H54 (cell line): ENCODE measurements around the gene COG1.
A peak's percentile ranks its signal among the peaks of the same experiment; 100 is the strongest.

Experiments used
- DNase-seq: peaks from one replicate; pipeline ENCODE4 v3.0.0; 2011; ENCODE audit warnings: low spot score, mixed read lengths; ENCODE audit not compliant: insufficient read length
- FAIRE-seq: peaks from 3 replicates; lab custom pipeline; 2011; peaks lifted over from hg19 to GRCh38; lab: Jason Lieb, UNC
- POLR2A ChIP-seq: IDR thresholded peaks from 2 replicates; pipeline ENCODE4 v1.6.1; 2011; ENCODE audit warnings: low read depth, mild to moderate bottlenecking, low read length

Gene COG1

DNA sequence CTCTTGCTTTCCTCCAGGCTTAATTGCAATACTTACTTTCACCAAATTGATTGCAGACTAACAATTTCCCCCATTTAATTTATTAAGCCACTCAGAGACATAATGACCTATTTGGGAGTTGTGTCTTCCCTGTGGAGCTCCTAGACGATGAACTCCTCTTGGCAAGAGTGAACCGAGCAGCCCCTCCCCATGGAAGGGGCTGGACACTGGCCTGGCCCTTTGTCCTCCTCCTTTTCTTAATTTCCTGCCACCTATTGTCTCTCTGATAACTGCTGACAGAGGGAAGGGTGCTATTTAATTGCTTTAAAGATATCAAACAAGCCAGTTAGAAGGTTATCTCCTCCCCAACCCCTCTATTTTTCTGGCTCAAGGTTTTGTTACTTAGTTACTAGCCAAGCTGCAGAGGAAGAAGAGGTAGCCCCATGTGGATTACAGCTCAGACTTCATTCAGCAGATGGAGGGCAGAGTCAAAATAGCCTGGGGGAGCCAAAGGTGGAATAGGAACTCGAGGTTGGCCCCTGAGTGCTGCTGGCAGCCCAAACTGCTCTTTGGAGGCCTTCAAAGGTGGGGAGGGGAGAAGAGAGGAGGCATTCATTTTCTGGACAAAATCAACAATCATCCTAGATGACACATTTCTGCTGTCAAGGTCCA lies 31.8 kb upstream of the COG1 start:
- DNase-seq, result no peak
- no peak for TF ChIP-seq POLR2A
- FAIRE-seq, result no peak

GRCh38 chr17:73163043-73163442 lies 29.8 kb upstream of the COG1 start:
- no peak for FAIRE-seq
- DNase-seq, result no peak
- TF ChIP-seq POLR2A, result no peak

GRCh38 chr17:73165616-73166404 lies 27.0 kb upstream of the COG1 start:
- no peak for FAIRE-seq
- DNase-seq, result peak; percentile 41
- TF ChIP-seq POLR2A, result no peak

- no peak for FAIRE-seq
- TF ChIP-seq POLR2A, result no peak
- peak; percentile 53 for DNase-seq
Observed at GRCh38 chr17:73166731-73167581, 25.9 kb upstream of the COG1 start.

DNA sequence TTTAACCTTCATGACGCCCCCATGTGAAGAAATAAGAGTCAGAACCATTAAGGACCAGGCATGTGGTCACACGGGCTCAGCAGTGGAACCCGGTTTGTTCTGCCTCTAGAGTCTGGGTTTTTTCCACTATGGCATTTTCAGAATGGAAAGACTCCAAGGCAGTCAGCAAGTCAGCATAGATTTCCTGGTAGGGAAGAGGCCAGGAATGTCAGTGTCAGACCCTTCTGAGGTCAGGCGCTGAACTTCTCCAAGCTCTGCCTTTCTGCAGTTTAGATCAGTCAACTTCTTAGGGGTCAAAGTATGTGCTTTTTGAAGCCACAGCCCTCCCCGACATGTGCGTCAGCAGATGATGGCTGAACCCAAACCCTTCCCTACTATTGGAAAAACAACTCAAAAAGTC lies 24.2 kb upstream of the COG1 start:
- no peak for TF ChIP-seq POLR2A
- DNase-seq (no peak), FAIRE-seq (no peak)

- FAIRE-seq (no peak), DNase-seq (no peak)
- no peak for TF ChIP-seq POLR2A
Observed at GRCh38 chr17:73170324-73170723, 22.5 kb upstream of the COG1 start.

DNA sequence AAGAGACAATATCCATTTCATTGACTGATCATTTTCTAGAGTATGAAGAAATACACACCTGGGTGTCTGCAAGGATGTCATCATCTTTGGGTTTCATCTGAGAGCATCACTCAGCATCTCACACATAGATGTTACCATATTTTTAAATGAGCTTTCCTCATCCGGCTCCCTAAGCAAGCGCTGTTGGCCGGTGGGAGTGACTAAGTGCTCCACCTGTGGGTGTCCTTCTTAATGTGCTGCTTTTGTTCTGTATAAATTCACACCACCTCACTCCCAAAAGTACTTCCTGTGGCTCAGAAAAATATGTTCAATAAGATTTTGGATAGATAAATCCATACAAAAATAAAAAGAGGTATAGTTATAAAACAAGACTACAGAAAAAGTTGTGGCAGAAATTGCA lies 20.6 kb upstream of the COG1 start:
- no peak for TF ChIP-seq POLR2A
- DNase-seq (no peak), FAIRE-seq (no peak)

DNA sequence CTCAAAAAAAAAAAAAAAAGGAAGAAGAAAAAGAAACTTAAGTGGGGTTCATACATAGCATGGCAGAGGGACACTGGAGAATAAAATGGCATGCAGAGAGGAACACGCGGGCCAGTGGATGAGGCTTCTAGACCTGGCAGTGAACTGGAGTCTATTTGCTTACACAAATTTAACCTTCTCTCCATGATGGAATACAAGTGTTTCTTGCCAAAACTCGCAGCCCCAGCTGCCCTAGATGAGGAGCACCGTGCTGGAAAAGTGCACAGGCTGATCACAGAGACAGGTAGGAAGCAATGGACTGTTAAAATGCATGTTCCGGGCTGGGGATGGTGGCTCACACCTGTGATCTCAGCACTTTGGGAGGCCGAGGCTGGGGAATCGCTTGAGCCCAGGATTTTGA lies 18.7 kb upstream of the COG1 start:
- FAIRE-seq (no peak), DNase-seq (no peak)
- TF ChIP-seq POLR2A, result no peak

DNA sequence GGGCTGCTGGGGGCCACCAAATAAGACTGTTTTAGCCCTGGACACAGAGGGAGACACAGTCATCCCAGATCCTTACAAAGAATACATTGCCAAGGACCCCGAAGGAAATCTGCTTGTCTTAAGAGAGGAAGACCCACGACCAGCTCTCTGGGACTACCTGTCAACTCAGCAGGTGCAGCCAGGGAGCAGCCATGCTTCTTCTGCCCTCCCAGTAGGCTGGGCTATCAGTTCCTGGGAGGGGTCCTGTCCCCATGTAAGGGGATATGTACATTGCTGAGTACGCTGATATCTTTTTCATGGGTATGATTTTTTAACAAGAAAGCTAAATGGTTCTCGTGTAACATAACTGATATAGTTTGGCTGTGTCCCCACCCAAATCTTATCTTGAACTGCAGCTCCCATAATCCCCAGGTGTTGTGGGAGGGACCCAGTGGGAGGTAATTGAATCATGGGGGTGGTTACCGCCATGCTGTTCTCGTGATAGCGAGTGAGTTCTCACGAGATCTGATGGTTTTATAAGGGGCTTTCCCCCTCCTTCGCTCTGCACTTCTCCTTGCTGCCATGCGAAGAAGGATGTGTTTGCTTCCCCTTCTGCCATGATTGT lies 16.8 kb upstream of the COG1 start:
- FAIRE-seq, result no peak
- DNase-seq, result no peak
- TF ChIP-seq POLR2A, result no peak

GRCh38 chr17:73179387-73179786 lies 13.5 kb upstream of the COG1 start:
- FAIRE-seq (no peak), DNase-seq (no peak)
- TF ChIP-seq POLR2A, result no peak

DNA sequence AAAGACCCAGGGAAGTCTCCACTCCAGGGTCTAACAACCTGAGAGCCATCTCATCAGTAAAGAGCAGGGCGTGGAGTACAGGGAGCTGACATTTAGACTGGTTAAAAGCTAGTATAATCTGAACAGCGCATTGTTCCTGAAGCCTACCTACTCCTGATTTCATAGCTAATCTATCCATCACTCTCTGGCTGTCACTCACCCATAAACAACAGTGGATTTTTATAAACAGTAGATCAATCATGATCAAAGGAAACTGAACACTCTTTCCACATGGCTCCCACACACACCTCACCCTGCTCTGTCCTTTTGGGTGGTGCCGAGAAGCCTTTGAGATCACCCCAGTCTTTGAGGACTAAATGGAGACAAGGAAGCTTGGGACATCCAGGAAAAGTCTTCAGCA lies 13.0 kb upstream of the COG1 start:
- TF ChIP-seq POLR2A, result no peak
- DNase-seq, result no peak
- FAIRE-seq, result no peak

DNA sequence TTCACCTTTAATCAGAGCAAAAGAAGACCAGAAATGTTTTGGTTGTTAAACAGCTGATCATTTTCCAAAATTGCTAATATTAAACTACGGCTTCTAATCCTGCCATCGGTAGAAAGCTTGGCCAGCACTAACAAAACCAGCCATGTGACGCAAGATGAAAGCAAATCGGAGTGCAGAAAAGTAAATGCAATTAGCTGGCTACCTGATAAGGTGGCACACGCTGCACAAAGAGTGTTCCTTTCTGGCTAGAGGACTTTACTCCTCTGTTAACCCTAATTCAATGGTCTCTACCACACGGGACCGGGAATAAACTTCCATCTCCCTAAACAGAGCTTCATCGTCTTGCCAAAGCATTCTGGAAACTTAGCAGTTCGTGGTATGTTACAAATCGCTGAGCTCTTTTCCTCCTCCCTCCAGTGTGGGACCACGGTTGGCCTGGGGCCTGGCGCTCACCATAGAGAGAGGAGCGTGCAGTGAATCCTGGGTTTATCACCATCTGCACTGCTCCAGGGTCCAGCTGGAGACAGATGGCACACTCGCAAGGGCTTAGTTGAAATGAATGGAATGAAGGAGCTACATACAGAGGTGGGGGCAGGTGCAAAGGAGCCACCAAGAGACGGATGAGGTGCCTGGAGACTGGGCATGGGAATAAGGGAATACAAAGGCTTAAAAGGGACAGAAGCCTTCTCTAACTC lies 10.1 kb upstream of the COG1 start:
- DNase-seq, result no peak
- TF ChIP-seq POLR2A, result no peak
- FAIRE-seq, result no peak
